Measurements from ENCODE around the gene TTC12. TPM values are rescaled to one million over a fixed set of nuclear protein-coding genes. Genes with fewer than 3 reads are reported as not detected.

The TTC12 gene
- total and polyA plus RNA-seq, 7 donors, result 2.5 to 7.7 (median 3.9) TPM

- Histone ChIP-seq H3K9me3 (no peaks in the 10 kb centered on the region), H3K36me3 (ENCODE audit: insufficient read depth in 1 of 2, low read depth in 1 of 2) (no peaks in the 10 kb centered on the region), H3K4me1 (no peaks in the 10 kb centered on the region), H3K27me3 (ENCODE audit: insufficient read depth in 3 of 3, low read length in 2 of 3) (no peaks in the 10 kb centered on the region), H3K4me3 (no peak overlapping the region), H3K27ac (no peak overlapping the region)
- 89 to 90% (median 89%) methylated on average over 31 to 34 of the region's 34 CpGs for WGBS, 3 donors
- DNase-seq, result no peak
- intact Hi-C loops (cut with DNase I), result no loop called here
- ATAC-seq, result no peak
- TF ChIP-seq CTCF (IDR thresholded peaks at IDR 0.05), result no peak
Observed at GRCh38 chr11:113272927-113273615, 41.3 kb upstream of the TTC12 start.

- Histone ChIP-seq H3K27ac (no peak overlapping the region), H3K36me3 (ENCODE audit: insufficient read depth in 1 of 2, low read depth in 1 of 2) (no peaks in the 10 kb centered on the region), H3K27me3 (ENCODE audit: insufficient read depth in 3 of 3, low read length in 2 of 3) (no peaks in the 10 kb centered on the region), H3K4me1 (no peaks in the 10 kb centered on the region), H3K4me3 (no peak overlapping the region), H3K9me3 (no peaks in the 10 kb centered on the region)
- WGBS, 3 donors, result 93 to 95% (median 95%) methylated on average over 10 of the region's 10 CpGs
- intact Hi-C loops (cut with DNase I), result no loop called here
- DNase-seq (no peak), ATAC-seq (no peak)
- no peak for TF ChIP-seq CTCF (IDR thresholded peaks at IDR 0.05)
Observed at GRCh38 chr11:113273720-113274119, 40.7 kb upstream of the TTC12 start.

GRCh38 chr11:113274713-113275582 lies 39.4 kb upstream of the TTC12 start:
- no peak for TF ChIP-seq CTCF (IDR thresholded peaks at IDR 0.05)
- DNase-seq (no peak), ATAC-seq (no peak)
- H3K9me3 ChIP-seq, result no peaks in the 10 kb centered on the region
- no peaks in the 10 kb centered on the region for H3K36me3 ChIP-seq (ENCODE audit: insufficient read depth in 1 of 2, low read depth in 1 of 2)
- H3K4me1 ChIP-seq, result no peaks in the 10 kb centered on the region
- intact Hi-C loops (cut with DNase I), result no loop called here
- H3K27ac ChIP-seq, result no peak overlapping the region
- WGBS, 3 donors, result 77 to 86% (median 81%) methylated on average over 19 of the region's 19 CpGs
- no peak overlapping the region for H3K4me3 ChIP-seq
- no peaks in the 10 kb centered on the region for H3K27me3 ChIP-seq (ENCODE audit: insufficient read depth in 3 of 3, low read length in 2 of 3)

- intact Hi-C loops (cut with DNase I), result no loop called here
- 77 to 85% (median 79%) methylated on average over 7 of the region's 7 CpGs for WGBS, 3 donors
Observed at GRCh38 chr11:113275602-113276001, 38.8 kb upstream of the TTC12 start.

More at GRCh38 chr11:113275602-113276001, 38.8 kb upstream of the TTC12 start:
- Histone ChIP-seq H3K4me3 (no peak overlapping the region), H3K36me3 (ENCODE audit: insufficient read depth in 1 of 2, low read depth in 1 of 2) (no peaks in the 10 kb centered on the region), H3K4me1 (no peaks in the 10 kb centered on the region), H3K27ac (no peak overlapping the region), H3K9me3 (no peaks in the 10 kb centered on the region), H3K27me3 (ENCODE audit: insufficient read depth in 3 of 3, low read length in 2 of 3) (no peaks in the 10 kb centered on the region)
- ATAC-seq (no peak), DNase-seq (no peak)
- TF ChIP-seq CTCF (IDR thresholded peaks at IDR 0.05), result no peak
